CD4-positive, alpha-beta T cell treated with Interleukin-4 for 4 hours (primary cell): ENCODE data around the gene PCDHB10.
"Not testable (repeated sequence)": the region's sequence is repeated elsewhere in the genome, so short reads cannot be mapped to it uniquely, and the experiment has no call there.

Experiments
- DNase-seq: peaks from one replicate; pipeline ENCODE4 v3.0.0-alpha.2; 2020

The PCDHB10 gene

GRCh38 chr5:141188682-141189081 is 3.5 kb upstream of the PCDHB10 start:
- DNase-seq: not testable (repeated sequence)

- DNase-seq: not testable (repeated sequence)
These were observed 3.0 kb upstream of the PCDHB10 start for GRCh38 chr5:141189131-141189530.

DNA sequence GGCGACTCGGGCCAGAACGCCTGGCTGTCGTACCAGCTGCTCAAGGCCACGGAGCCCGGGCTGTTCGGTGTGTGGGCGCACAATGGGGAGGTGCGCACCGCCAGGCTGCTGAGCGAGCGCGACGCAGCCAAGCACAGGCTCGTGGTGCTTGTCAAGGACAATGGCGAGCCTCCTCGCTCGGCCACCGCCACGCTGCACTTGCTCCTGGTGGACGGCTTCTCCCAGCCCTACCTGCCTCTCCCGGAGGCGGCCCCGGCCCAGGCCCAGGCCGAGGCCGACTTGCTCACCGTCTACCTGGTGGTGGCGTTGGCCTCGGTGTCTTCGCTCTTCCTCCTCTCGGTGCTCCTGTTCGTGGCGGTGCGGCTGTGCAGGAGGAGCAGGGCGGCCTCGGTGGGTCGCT is 2.2 kb downstream of the PCDHB10 start:
- DNase-seq: not testable (repeated sequence)

DNA sequence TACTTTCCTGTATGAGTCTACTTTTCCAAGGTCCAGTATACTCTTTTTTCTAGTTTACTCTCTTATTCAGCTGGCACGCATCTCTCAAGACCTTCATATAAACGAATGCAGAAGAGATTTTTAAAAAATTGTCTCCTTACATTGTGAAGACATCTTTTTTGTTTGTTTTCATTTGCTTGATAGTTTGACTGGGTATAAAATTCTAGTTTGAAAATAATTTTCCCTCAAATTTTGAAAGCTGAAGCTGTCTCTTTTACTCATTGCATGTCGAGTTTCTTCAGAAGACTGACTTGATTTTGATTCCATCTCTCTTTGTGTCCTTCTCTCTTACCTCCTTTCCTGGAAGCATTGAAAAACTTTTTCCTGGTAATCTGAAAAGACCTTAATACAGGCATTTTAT is 4.2 kb downstream of the PCDHB10 start:
- DNase-seq: no peak

GRCh38 chr5:141199359-141200235 is 7.4 kb downstream of the PCDHB10 start, which contains the start of gene PCDHB11:
Gene PCDHB11 (plus strand): TSS chr5:141199627. CDS start chr5:141199775, 148 bp downstream.
- DNase-seq: no peak

GRCh38 chr5:141201126-141201525 is 9.0 kb downstream of the PCDHB10 start:
- not testable (repeated sequence) for DNase-seq

GRCh38 chr5:141201646-141202045 is 9.5 kb downstream of the PCDHB10 start:
- DNase-seq: not testable (repeated sequence)

- DNase-seq: no peak
These were observed 16.3 kb downstream of the PCDHB10 start, which contains the start of gene PCDHB12 for GRCh38 chr5:141208478-141208877. Gene PCDHB12 (plus strand): TSS chr5:141208719. CDS start chr5:141208908, 189 bp downstream.

- not testable (repeated sequence) for DNase-seq
These were observed 18.1 kb downstream of the PCDHB10 start for GRCh38 chr5:141210281-141210680.

DNA sequence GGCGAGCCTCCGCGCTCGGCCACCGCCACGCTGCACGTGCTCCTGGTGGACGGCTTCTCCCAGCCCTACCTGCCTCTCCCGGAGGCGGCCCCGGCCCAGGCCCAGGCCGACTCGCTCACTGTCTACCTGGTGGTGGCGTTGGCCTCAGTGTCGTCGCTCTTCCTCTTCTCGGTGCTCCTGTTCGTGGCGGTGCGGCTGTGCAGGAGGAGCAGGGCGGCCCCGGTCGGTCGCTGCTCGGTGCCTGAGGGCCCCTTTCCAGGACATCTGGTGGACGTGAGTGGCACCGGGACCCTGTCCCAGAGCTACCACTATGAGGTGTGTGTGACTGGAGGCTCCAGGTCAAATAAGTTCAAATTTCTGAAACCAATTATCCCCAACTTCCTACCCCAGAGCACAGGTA is 18.7 kb downstream of the PCDHB10 start:
- not testable (repeated sequence) for DNase-seq

- not testable (repeated sequence) for DNase-seq
These were observed 21.6 kb downstream of the PCDHB10 start, which contains the start of gene PCDHB13 for GRCh38 chr5:141213656-141214339. Gene PCDHB13 (plus strand): TSS chr5:141213919. CDS start chr5:141214124, 205 bp downstream.

DNA sequence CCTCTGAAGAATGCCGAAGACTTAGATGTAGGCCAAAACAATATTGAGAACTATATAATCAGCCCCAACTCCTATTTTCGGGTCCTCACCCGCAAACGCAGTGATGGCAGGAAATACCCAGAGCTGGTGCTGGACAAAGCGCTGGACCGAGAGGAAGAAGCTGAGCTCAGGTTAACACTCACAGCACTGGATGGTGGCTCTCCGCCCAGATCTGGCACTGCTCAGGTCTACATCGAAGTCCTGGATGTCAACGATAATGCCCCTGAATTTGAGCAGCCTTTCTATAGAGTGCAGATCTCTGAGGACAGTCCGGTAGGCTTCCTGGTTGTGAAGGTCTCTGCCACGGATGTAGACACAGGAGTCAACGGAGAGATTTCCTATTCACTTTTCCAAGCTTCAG is 22.4 kb downstream of the PCDHB10 start:
- not testable (repeated sequence) for DNase-seq

DNA sequence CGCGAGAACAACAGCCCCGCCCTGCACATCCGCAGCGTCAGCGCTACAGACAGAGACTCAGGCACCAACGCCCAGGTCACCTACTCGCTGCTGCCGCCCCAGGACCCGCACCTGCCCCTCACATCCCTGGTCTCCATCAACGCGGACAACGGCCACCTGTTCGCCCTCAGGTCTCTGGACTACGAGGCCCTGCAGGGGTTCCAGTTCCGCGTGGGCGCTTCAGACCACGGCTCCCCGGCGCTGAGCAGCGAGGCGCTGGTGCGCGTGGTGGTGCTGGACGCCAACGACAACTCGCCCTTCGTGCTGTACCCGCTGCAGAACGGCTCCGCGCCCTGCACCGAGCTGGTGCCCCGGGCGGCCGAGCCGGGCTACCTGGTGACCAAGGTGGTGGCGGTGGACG is 23.4 kb downstream of the PCDHB10 start:
- not testable (repeated sequence) for DNase-seq

GRCh38 chr5:141216035-141216434 is 23.9 kb downstream of the PCDHB10 start:
- not testable (repeated sequence) for DNase-seq

DNA sequence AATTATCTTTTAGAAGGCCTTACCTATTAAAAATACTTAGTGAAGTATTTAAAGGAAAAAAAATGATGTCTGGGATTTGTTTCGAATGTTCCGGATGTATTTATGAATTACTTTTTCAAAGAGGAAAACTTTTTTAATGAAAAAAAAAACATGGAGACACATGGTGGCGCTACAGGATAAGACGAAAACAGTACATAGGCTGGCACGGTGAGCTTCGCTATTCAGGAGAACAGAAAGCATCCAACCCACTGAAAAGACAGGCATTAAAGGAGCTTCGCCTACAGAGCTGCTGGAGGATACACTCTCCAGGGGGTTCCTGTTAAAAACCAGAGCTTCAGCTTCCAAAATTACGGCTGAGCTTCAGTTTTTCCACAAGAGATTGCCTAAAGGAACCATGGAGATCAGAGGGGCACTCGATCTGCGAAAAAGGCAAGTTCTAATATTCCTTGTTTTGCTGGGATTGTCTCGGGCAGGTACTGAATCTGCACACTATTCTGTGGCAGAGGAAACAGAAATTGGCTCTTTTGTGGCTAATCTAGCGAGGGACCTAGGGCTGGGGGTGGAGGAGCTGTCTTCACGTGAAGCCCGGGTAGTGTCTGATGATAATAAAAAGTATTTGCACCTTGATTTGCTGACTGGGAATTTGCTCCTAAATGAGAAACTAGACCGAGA is 31.1 kb downstream of the PCDHB10 start, which contains the start of gene PCDHB14:
Gene PCDHB14, plus strand, starts transcription at position 232 of the 672 bp plus-strand sequence. Its CDS starts 163 bp downstream, at position 395.
- DNase-seq: no peak

- not testable (repeated sequence) for DNase-seq
These were observed 32.7 kb downstream of the PCDHB10 start for GRCh38 chr5:141224844-141225243.

DNA sequence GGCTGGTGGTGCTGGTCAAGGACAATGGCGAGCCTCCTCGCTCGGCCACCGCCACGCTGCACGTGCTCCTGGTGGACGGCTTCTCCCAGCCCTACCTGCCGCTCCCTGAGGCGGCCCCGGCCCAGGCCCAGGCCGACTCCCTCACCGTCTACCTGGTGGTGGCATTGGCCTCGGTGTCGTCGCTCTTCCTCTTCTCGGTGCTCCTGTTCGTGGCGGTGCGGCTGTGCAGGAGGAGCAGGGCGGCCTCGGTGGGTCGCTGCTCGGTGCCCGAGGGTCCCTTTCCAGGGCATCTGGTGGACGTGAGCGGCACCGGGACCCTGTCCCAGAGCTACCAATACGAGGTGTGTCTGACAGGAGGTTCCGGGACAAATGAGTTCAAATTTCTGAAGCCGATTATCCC is 33.3 kb downstream of the PCDHB10 start:
- DNase-seq: not testable (repeated sequence)

DNA sequence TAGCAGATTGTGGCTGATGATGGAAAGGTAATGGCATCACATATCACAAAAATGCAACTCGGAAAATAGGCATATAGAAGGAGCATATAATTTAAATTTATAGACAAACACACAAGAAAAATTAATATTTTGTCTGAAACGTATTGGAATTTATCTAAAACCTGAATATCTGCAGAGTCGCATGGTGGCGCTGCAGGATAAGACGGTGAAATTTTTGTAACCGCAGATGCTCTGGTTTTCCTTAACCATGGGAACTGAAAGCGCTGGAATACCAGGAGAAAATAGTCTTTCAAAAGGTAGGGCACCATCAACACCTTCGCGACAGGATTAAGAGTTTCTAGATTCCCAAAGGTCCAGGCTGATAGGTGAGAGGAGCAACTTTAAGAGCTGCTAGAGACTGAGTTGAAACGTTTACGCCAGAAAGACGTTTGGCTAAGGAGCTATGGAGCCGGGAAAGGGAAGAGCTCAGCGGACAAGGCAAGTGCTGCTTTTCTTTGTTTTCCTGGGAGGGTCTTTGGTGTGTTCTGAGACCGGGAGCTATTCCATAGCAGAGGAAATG is 42.0 kb downstream of the PCDHB10 start:
- no peak for DNase-seq

DNA sequence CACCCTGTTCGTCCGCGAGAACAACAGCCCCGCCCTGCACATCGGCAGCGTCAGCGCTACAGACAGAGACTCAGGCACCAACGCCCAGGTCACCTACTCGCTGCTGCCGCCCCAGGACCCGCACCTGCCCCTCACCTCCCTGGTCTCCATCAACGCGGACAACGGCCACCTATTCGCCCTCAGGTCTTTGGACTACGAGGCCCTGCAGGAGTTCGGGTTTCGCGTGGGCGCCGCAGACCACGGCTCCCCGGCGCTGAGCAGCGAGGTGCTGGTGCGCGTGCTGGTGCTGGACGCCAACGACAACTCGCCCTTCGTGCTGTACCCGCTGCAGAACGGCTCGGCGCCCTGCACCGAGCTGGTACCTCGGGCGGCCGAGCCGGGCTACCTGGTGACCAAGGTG is 43.8 kb downstream of the PCDHB10 start:
- DNase-seq: not testable (repeated sequence)

- no peak for DNase-seq
These were observed 44.6 kb downstream of the PCDHB10 start for GRCh38 chr5:141236516-141237313.

DNA sequence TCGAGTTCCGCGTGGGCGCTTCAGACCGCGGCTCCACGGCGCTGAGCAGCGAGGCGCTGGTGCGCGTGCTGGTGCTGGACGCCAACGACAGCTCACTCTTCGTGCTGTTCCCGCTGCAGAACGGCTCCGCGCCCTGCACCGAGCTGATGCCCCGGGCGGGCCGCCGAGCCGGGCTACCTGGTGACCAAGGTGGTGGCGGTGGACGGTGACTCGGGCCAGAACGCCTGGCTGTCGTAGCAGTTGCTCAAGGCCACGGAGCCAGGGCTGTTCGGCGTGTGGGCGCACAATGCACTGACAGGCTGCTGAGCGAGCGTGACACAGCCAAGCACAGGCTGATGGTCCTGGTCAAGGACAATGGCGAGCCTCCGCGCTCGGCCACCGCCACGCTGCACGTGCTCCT is 49.3 kb downstream of the PCDHB10 start:
- DNase-seq: no peak
